HepG2 (cell line): ENCODE results near the gene LINGO1.

Source experiments
- EZH2 ChIP-seq: conservative IDR thresholded peaks from 2 replicates; pipeline ENCODE4 v1.6.1; 2012; ENCODE audit warnings: mild to moderate bottlenecking, low read depth, low read length, moderate library complexity
- FOSL1 ChIP-seq: sonication (generic); formaldehyde crosslinking; IDR thresholded peaks from 2 replicates; pipeline ENCODE4 v1.9.0; 2021; ENCODE audit warnings: missing genetic modification reagents, borderline replicate concordance
- POLR2AphosphoS5 ChIP-seq: IDR thresholded peaks from 2 replicates; pipeline ENCODE4 v1.6.1; 2012; ENCODE audit warnings: low read depth, low read length
- RAD51 ChIP-seq: fragments of 450-650 bp; IDR thresholded peaks from 2 replicates; pipeline ENCODE4 v1.6.1; 2016; ENCODE audit warnings: borderline replicate concordance
- RFX5 ChIP-seq: IDR thresholded peaks from 2 replicates; pipeline ENCODE4 v1.6.1; 2011; ENCODE audit warnings: low read depth, low read length, improper control_type of control experiment
- SIX4 ChIP-seq: sonication (generic); formaldehyde crosslinking; IDR thresholded peaks from 2 replicates; pipeline ENCODE4 v1.4.0; 2020; ENCODE audit warnings: missing genetic modification reagents
- TF ChIP-seq, protein P1 (sequence below): sonication (generic); formaldehyde crosslinking; IDR thresholded peaks from 2 replicates; pipeline ENCODE4 v1.5.0; 2020; ENCODE audit warnings: mild to moderate bottlenecking, missing genetic modification reagents, moderate library complexity
- TF ChIP-seq, protein P2 (sequence below): sonication (generic); formaldehyde crosslinking; IDR thresholded peaks from 2 replicates; pipeline ENCODE4 v1.5.0; 2020; ENCODE audit warnings: missing genetic modification reagents, mild to moderate bottlenecking, borderline replicate concordance
- TF ChIP-seq, protein P3 (sequence below), 2 experiments: IDR thresholded peaks; 2 replicates each; pipeline ENCODE4 v1.6.1; 2011 to 2012; ENCODE audit warnings: low read length in 2 of 2, borderline replicate concordance in 1 of 2, low read depth in 1 of 2, mild to moderate bottlenecking in 1 of 2, moderate library complexity in 1 of 2

DNA sequence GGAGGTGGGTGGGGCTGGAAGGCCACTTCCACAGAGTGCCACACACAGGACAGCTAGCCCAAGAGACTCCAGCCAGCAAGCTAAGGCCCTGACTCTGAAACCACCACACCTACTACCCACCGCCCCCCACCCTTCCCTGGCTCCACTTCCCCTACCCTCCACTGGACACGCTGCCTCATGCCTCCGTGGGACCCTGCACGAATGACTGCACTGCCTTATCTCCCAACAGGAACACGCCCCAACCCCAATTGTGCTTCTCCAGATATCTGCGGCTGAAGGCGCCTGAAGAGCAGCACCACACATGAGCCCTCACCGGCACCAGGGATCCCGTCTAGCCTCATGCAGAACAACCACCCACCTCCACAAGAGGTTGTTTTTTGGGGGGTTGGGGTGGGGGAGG lies 2.7 kb downstream of the LINGO1 start:
- TF ChIP-seq, protein P1, sequence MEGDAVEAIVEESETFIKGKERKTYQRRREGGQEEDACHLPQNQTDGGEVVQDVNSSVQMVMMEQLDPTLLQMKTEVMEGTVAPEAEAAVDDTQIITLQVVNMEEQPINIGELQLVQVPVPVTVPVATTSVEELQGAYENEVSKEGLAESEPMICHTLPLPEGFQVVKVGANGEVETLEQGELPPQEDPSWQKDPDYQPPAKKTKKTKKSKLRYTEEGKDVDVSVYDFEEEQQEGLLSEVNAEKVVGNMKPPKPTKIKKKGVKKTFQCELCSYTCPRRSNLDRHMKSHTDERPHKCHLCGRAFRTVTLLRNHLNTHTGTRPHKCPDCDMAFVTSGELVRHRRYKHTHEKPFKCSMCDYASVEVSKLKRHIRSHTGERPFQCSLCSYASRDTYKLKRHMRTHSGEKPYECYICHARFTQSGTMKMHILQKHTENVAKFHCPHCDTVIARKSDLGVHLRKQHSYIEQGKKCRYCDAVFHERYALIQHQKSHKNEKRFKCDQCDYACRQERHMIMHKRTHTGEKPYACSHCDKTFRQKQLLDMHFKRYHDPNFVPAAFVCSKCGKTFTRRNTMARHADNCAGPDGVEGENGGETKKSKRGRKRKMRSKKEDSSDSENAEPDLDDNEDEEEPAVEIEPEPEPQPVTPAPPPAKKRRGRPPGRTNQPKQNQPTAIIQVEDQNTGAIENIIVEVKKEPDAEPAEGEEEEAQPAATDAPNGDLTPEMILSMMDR (CRISPR knock-in tag), result no peak
- TF ChIP-seq, protein P2, sequence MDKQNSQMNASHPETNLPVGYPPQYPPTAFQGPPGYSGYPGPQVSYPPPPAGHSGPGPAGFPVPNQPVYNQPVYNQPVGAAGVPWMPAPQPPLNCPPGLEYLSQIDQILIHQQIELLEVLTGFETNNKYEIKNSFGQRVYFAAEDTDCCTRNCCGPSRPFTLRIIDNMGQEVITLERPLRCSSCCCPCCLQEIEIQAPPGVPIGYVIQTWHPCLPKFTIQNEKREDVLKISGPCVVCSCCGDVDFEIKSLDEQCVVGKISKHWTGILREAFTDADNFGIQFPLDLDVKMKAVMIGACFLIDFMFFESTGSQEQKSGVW (CRISPR knock-in tag), result no peak
- TF ChIP-seq, protein P3, sequence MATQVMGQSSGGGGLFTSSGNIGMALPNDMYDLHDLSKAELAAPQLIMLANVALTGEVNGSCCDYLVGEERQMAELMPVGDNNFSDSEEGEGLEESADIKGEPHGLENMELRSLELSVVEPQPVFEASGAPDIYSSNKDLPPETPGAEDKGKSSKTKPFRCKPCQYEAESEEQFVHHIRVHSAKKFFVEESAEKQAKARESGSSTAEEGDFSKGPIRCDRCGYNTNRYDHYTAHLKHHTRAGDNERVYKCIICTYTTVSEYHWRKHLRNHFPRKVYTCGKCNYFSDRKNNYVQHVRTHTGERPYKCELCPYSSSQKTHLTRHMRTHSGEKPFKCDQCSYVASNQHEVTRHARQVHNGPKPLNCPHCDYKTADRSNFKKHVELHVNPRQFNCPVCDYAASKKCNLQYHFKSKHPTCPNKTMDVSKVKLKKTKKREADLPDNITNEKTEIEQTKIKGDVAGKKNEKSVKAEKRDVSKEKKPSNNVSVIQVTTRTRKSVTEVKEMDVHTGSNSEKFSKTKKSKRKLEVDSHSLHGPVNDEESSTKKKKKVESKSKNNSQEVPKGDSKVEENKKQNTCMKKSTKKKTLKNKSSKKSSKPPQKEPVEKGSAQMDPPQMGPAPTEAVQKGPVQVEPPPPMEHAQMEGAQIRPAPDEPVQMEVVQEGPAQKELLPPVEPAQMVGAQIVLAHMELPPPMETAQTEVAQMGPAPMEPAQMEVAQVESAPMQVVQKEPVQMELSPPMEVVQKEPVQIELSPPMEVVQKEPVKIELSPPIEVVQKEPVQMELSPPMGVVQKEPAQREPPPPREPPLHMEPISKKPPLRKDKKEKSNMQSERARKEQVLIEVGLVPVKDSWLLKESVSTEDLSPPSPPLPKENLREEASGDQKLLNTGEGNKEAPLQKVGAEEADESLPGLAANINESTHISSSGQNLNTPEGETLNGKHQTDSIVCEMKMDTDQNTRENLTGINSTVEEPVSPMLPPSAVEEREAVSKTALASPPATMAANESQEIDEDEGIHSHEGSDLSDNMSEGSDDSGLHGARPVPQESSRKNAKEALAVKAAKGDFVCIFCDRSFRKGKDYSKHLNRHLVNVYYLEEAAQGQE (IDR thresholded peaks at IDR 0.05; ENCODE audit: borderline replicate concordance in 1 of 2, low read depth in 1 of 2, low read length in 2 of 2), result no peak
- TF ChIP-seq RFX5 (no peak), FOSL1 (CRISPR knock-in tag) (no peak), SIX4 (CRISPR knock-in tag) (no peak), EZH2 (no peak), POLR2AphosphoS5 (no peak), RAD51 (no peak)
